ENCODE measurements around the gene AFG3L2.
A peak's percentile ranks its signal among the peaks of the same experiment; 100 is the strongest.

Gene AFG3L2

DNA sequence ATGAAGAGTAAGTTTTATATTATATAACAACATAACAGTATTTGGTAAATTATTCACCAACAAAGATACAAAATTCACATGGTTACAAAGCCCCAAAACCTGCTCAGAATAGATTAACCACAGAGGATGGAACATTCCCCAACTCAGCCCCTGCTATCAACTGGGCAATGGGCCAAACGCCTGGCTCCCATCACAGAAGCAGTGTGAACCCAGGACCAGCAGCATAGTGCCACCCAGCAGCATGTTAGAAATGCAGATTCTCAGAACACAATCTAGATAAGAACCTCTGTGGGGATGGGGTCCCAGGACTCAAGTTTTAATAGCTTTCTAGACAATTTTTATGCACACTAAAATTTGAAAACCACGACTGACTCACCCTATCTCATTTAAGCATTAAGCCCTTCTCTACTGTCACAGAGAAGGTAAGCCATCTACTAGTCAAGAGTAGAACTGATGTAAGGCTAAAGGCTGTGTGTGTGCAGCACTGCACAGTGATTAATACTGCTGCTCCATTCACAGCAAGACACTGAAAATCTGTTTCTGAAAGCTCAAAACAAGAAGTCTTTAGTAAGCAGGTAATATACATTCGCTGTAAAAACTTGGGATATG is 15.2 kb downstream of the AFG3L2 start:
- DNase-seq (ENCODE audit: low read depth) = no peak

GRCh38 chr18:12359515-12359927 is 17.5 kb downstream of the AFG3L2 start:
- no peak for DNase-seq (ENCODE audit: low read depth)

GRCh38 chr18:12352188-12352587 is 24.8 kb downstream of the AFG3L2 start:
- DNase-seq (ENCODE audit: low read depth) = no peak

DNA sequence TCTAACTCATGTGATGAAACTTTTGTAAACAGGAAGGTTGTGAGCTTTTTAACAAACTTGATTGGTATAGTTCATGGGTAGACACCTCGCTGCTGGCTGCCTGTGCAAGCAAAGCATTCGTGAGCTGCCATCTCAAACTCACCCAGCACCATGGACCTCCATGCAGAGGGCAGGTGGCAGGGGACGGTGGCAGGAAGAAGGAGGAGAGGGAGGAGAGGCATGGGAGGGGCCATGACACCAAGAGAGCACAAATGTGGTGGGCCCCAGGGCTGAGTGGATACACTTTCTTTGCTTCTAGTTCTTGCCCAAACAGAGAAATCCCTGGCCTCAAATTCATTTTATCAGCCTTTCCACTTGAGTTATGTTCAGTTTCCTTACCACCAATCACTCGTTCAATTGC is 29.1 kb downstream of the AFG3L2 start:
- DNase-seq (ENCODE audit: low read depth) = no peak

GRCh38 chr18:12346240-12346565 is 30.8 kb downstream of the AFG3L2 start:
- DNase-seq (ENCODE audit: low read depth) = no peak

GRCh38 chr18:12345491-12346239 is 31.4 kb downstream of the AFG3L2 start:
- DNase-seq (ENCODE audit: low read depth) = no peak

GRCh38 chr18:12342661-12343060 is 34.4 kb downstream of the AFG3L2 start:
- DNase-seq (ENCODE audit: low read depth) = no peak

- no peak for DNase-seq (ENCODE audit: low read depth)
Observed at GRCh38 chr18:12340945-12341660, 35.9 kb downstream of the AFG3L2 start.

DNA sequence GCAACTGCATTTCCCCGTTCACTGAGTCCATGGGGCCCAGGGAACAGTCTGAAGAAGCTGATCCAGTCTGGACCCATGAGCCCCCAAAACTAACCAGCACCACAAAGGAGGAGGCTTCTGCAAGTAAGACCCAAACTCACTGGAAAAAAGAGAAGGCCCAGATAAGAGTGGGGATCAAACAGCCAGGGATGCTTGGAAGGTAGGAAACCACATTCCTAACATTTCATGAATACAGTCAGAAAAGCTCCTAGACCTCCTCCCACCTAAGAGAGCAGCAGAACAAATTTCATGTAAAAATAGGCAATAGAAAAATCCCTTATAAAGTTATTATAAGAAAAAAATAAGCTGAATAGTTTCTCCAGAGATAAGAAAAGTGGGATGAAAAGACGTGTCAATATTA is 38.6 kb downstream of the AFG3L2 start:
- no peak for DNase-seq (ENCODE audit: low read depth)

GRCh38 chr18:12336887-12337286 is 40.1 kb downstream of the AFG3L2 start:
- no peak for DNase-seq (ENCODE audit: low read depth)

DNA sequence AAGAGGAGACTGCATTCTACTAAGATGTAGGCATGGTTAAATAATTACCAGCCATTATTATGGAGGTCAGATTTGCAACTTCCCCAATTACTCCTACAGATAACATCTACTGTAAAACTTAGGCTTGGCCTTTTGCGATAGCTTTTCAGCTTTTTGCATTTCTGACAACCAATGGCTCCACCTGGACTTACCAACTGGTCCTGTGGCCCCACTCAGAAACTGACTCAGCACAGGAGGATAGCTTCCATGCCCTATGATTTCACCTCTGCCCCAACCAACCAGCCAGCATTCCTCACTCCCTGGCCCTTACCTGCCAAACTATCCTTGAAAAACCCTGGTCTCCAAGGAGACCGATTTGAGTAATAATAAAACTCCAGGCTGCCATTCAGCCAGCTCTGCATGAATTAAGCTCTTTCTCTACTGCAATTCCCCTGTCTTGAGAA is 40.8 kb downstream of the AFG3L2 start:
- DNase-seq (ENCODE audit: low read depth) = no peak

DNA sequence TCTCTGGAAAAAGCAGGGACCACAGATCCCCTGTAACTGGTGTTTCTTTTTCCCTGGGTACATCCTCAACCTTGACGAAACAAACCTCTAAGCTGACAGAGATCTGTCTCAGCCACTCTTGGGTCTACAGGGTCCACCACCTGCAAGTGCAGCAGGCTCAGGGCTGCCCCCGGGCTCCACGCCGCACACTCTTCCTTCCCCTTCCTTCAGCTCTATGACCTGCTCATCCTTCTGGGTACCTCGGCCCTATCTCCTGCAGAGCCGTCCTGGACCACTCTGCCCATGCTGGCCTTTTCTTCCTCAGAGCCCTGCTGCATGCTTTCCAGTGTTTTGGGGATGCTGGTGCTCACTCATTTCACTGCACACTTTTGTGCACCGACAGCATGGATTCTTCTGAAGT is 41.5 kb downstream of the AFG3L2 start:
- DNase-seq (ENCODE audit: low read depth) = no peak

DNA sequence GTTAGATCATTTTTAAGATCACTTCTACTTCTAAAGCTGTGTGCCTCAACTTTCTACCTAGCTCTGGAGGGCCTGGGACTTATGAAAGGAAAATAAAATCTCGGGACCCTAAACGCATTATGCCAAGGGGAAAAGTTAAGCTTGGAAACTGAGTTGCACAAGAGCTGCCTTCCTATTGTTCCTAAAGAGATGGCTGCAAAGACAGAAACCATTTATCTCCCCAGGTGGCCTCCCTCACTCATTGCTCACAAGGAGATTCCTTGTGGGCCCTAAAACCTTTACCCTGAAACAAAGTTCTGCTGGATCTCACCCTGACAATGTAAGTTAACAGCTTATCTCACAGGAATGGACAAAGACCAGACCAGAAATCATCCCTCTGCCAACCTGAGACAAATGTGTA is 42.2 kb downstream of the AFG3L2 start:
- no peak for DNase-seq (ENCODE audit: low read depth)

DNA sequence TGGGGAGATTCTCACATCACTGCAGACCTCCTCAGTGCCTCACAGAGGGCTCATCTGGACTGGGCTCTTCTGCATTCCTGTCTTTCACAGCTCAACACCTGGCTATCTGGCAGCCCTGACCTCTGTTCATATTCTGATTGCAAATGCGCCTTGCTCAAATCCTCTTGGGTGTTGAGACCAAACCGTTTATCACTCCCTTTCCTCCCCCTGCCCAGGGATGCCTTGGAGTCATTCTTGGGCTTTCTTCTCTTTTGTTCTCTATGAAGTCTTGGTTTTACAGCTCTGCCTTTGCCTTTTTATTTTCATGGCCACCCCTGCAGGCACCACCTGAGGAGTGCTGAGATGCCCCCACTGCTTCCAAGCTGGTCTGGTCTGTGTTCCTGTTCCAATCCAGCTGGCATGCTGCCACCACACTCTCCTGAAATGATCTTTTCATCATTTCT is 42.6 kb downstream of the AFG3L2 start:
- no peak for DNase-seq (ENCODE audit: low read depth)

DNA sequence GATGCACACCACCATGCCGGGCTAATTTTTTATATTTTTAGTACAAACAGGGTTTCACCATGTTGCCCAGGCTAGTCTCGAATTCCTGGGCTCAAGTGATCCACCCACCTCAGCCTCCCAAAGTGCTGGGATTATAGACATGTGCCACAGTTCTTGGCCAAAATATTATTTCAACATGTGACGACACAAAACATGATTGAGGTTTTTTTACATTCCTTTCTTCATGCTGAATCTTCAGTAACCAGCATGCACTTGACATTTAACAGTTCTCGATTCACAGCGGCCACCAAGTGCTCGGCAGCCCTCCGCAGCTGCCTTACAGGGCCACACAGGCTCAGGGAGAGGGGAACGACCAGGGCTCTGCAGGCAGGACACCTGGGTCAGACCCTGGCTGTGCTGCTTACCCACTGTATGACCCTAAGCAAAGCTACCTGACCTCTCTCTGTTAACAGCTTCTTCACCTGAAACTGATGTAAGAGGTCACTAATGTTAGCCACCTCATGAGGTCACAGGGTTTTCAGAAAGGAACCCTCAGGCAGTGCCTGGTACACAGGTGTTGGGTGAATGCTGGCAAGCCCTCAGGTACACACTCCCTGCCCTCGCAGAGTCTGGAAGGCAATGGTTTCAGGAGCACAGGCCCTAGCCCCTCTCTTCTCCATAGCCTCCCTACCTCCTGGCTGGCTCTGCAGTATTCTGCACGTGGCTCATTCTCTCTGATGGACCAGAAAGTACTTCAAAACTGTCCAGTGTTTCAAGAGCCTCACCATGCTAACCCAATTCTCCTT is 43.3 kb downstream of the AFG3L2 start:
- no peak for DNase-seq (ENCODE audit: low read depth)

GRCh38 chr18:12330766-12331165 is 46.3 kb downstream of the AFG3L2 start:
- no peak for DNase-seq (ENCODE audit: low read depth)

DNA sequence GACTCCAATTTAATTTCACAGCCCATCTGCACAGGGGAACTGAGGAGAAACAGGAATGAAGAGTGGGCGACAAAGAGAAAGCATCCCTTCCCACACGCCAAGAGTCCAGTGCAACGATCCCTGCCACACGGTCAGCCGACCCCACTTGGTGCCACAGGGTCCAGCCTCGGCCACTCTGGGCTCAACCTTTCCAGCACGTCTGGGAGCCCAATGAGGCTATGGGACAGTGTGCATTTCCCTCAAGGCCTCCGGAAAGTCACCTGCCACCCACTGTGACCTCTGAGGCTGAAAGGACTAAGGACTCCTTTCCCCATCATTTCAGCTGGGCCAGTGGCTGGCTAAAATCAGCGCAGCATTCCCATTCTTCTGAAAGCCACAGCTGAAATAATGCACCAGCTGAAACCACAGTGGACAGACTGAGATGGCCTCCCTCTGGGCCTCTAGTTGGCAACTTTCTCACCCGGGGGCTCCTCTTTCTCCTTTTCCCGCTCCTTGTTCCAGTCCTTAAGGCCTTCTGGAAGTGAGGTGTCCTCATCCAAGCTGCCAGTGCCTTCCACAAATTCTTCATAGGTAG is 47.8 kb downstream of the AFG3L2 start:
- DNase-seq (ENCODE audit: low read depth) = no peak

DNA sequence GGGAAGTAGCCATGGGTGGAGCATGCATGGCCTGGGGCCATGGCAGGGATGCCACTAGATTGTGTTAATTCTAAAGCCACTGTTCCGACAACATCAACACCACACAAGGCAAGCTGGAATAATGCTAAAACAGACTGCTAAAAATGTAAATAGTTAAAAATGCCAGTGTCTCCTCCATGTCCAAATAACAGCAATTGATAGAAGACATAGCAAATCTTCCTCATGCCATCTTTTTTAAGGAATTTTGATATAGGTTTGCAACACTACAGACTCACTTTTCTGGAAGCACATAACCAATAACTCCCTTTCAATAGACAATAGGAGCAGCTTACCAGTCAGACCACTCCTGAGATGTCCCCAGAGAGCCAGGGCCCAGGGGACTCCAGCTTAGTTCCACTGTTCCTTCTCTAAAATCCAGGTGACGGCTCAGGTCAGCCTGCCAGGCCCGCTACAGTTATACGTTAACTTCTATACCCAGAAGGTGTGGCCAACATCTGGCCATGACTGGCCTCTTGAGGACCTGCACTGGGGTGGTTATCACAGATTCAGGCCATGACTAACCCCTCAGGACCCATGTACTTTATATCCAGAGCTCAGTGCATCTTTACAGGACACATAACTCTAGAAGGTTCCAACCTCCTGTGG is 48.7 kb downstream of the AFG3L2 start:
- DNase-seq (ENCODE audit: low read depth) = no peak

DNA sequence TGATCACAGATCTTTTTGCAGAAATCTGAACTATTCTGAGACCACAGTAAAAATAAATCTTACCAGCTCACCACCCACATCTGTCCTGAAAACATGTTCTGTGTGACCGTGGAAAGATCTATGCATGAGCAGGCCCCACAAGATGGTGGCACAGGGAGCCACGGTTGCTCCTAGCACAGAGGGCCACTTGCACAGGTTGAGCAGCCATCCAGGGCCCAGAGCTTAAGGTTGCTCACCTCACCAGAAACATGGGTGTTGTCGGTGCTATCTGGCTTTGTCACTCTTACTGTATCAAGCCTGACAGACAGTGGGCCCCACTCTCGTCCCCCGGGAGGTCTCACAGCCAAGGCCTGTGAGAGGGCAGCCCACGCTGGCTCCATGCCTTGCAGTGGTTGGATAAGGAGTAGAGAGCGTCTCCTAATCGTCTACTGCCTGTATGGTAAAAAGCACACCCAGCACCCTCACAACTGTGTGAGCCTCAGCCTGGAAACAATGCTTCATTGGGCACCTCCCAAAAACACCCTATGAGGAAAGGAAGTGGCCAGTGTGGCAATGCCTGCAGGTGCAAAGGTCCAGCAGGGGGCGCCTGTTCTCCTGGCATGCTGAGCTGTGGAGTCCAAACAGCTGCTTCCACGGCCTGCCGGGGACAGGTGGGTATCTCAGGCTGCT is 49.4 kb downstream of the AFG3L2 start:
- DNase-seq (ENCODE audit: low read depth) = peak; percentile 63

- DNase-seq (ENCODE audit: low read depth) = no peak
Observed at GRCh38 chr18:12326711-12327460, 50.1 kb downstream of the AFG3L2 start.
